ENCODE results near the gene ARHGEF1.

The ARHGEF1 gene

GRCh38 chr19:41883821-41884733 lies 1.1 kb downstream of the ARHGEF1 start:
- peak; percentile 96 for DNase-seq

GRCh38 chr19:41886761-41887710 lies 4.1 kb downstream of the ARHGEF1 start:
- DNase-seq = peak; percentile 73

- DNase-seq = peak; percentile 82
Measured at GRCh38 chr19:41887711-41888382, 4.9 kb downstream of the ARHGEF1 start.

- DNase-seq = no peak
Measured at GRCh38 chr19:41888926-41889325, 5.9 kb downstream of the ARHGEF1 start.

- DNase-seq = no peak
Measured at GRCh38 chr19:41889896-41890295, 6.9 kb downstream of the ARHGEF1 start.

- no peak for DNase-seq
Measured at GRCh38 chr19:41890936-41891335, 8.0 kb downstream of the ARHGEF1 start.

- DNase-seq = no peak
Measured at GRCh38 chr19:41892173-41892902, 9.4 kb downstream of the ARHGEF1 start.

GRCh38 chr19:41893899-41894298 lies 10.9 kb downstream of the ARHGEF1 start:
- no peak for DNase-seq

GRCh38 chr19:41894350-41894749 lies 11.4 kb downstream of the ARHGEF1 start:
- no peak for DNase-seq

- DNase-seq = no peak
Measured at GRCh38 chr19:41895745-41896580, 13.0 kb downstream of the ARHGEF1 start.

GRCh38 chr19:41896581-41896942 lies 13.6 kb downstream of the ARHGEF1 start:
- no peak for DNase-seq

- no peak for DNase-seq
Measured at GRCh38 chr19:41897181-41897580, 14.2 kb downstream of the ARHGEF1 start.

- DNase-seq = no peak
Measured at GRCh38 chr19:41897820-41898219, 14.8 kb downstream of the ARHGEF1 start.

GRCh38 chr19:41898235-41898634 lies 15.3 kb downstream of the ARHGEF1 start:
- no peak for DNase-seq

- no peak for DNase-seq
Measured at GRCh38 chr19:41901707-41902360, 18.9 kb downstream of the ARHGEF1 start.

GRCh38 chr19:41902594-41902993 lies 19.6 kb downstream of the ARHGEF1 start:
- no peak for DNase-seq

GRCh38 chr19:41903193-41903953 lies 20.4 kb downstream of the ARHGEF1 start:
- no peak for DNase-seq

- DNase-seq = no peak
Measured at GRCh38 chr19:41904118-41904870, 21.3 kb downstream of the ARHGEF1 start.

- DNase-seq = no peak
Measured at GRCh38 chr19:41905273-41906002, 22.5 kb downstream of the ARHGEF1 start.
